SK-N-SH (cell line): Measurements from ENCODE around the gene ARL6. TPM values are rescaled to one million over a fixed set of nuclear protein-coding genes. Genes with fewer than 3 reads are reported as not detected.

ENCODE experiments used
- CTCF ChIA-PET: fragments of 300-600, 350-600 bp; formaldehyde crosslinking; extraction: SDS; loops from one replicate; lab custom pipeline; 2021; lab: Yijun Ruan, JAX
- POLR2A ChIA-PET: fragments of 350-600 bp; sonication (Branson Sonifier 250); formaldehyde crosslinking; extraction: SDS; loops from one replicate; lab custom pipeline; 2020; ENCODE audit warnings: antibody characterized with exemption, inconsistent platforms; lab: Yijun Ruan, JAX
- DNase-seq: peaks from one replicate; pipeline ENCODE4 v3.0.0; 2012
- H2AFZ ChIP-seq: fragments of 200-600 bp; sonication (generic); 2 replicates; pipeline ENCODE4 v1.8.1; 2016; ENCODE audit warnings: antibody characterized with exemption, mild to moderate bottlenecking, low read depth
- H3F3A ChIP-seq: fragments of 200-600 bp; sonication (generic); replicated peaks from 2 replicates; pipeline ENCODE3; 2016; ENCODE audit warnings: antibody characterized with exemption, mild to moderate bottlenecking; ENCODE audit not compliant: insufficient read depth
- H3K27ac ChIP-seq, 2 experiments: fragments of 200-500 bp in 1 of 2; fragments of 200-600 bp in 1 of 2; sonication (Bioruptor generic) in 1 of 2; sonication (generic), shearing (Covaris generic) in 1 of 2; 2 replicates each; pipeline versions ENCODE4 v1.5.1 to v1.6.1; 2014 to 2016; ENCODE audit warnings: low read depth in 2 of 2, inconsistent platforms in 1 of 2, low read length in 1 of 2, mild to moderate bottlenecking in 1 of 2, mixed read lengths in 1 of 2
- H3K27me3 ChIP-seq: fragments of 200-600 bp; sonication (generic), shearing (Covaris generic); 2 replicates; pipeline ENCODE4 v1.6.1; 2016; ENCODE audit warnings: mixed run types; ENCODE audit not compliant: insufficient read depth
- H3K36me3 ChIP-seq, 2 experiments: fragments of 200-500 bp in 1 of 2; fragments of 200-600 bp in 1 of 2; sonication (Bioruptor generic) in 1 of 2; sonication (generic) in 1 of 2; replicated peaks in 1 of 2; 2 replicates each; pipeline versions ENCODE3 to v1.5.1; 2014 to 2016; ENCODE audit warnings: low read length in 1 of 2, mild to moderate bottlenecking in 1 of 2; ENCODE audit not compliant: insufficient read depth in 2 of 2, control insufficient read depth in 1 of 2
- H3K4me1 ChIP-seq, 2 experiments: fragments of 200-500 bp in 1 of 2; fragments of 200-600 bp in 1 of 2; sonication (Bioruptor generic) in 1 of 2; sonication (generic), shearing (Covaris generic) in 1 of 2; 2 replicates each; pipeline versions ENCODE4 v1.5.1 to v1.6.1; 2014 to 2016; ENCODE audit warnings: low read depth in 1 of 2, low read length in 1 of 2, mixed run types in 1 of 2; ENCODE audit not compliant: insufficient read depth in 2 of 2, control insufficient read depth in 1 of 2
- H3K4me2 ChIP-seq: fragments of 200-600 bp; sonication (generic), shearing (Covaris generic); 2 replicates; pipeline ENCODE4 v1.6.1; 2017; ENCODE audit warnings: mixed run types
- H3K4me3 ChIP-seq, 2 experiments: fragments of 200-500 bp in 1 of 2; fragments of 200-600 bp in 1 of 2; sonication (Bioruptor generic) in 1 of 2; sonication (generic), shearing (Covaris generic) in 1 of 2; 2 replicates each; pipeline versions ENCODE4 v1.5.1 to v1.8.1; 2014 to 2016; ENCODE audit warnings: low read depth in 2 of 2, inconsistent platforms in 1 of 2, low read length in 1 of 2, mild to moderate bottlenecking in 1 of 2, mixed read lengths in 1 of 2, moderate library complexity in 1 of 2
- H3K79me2 ChIP-seq: fragments of 200-600 bp; sonication (generic); 2 replicates; pipeline ENCODE4 v1.8.1; 2017; ENCODE audit warnings: mild to moderate bottlenecking; ENCODE audit not compliant: insufficient read depth
- H3K9ac ChIP-seq: fragments of 200-600 bp; sonication (generic); 2 replicates; pipeline ENCODE4 v1.6.1; 2017; ENCODE audit warnings: mixed run types
- H3K9me2 ChIP-seq: fragments of 200-600 bp; sonication (generic); 2 replicates; pipeline ENCODE4 v1.6.1; 2017; ENCODE audit warnings: mixed run types
- H3K9me3 ChIP-seq: fragments of 200-600 bp; sonication (generic); 2 replicates; pipeline ENCODE4 v1.6.1; 2017; ENCODE audit warnings: mixed run types, mild to moderate bottlenecking, moderate library complexity
- H4K20me1 ChIP-seq: fragments of 200-600 bp; sonication (generic); 2 replicates; pipeline ENCODE4 v1.6.1; 2017; ENCODE audit warnings: mild to moderate bottlenecking, mixed run types; ENCODE audit not compliant: insufficient read depth
- CHD2 ChIP-seq: fragments of 150-350 bp; IDR thresholded peaks from 2 replicates; pipeline ENCODE4 v1.6.1; 2018; ENCODE audit warnings: low read length; ENCODE audit not compliant: partially characterized antibody
- ELF1 ChIP-seq: IDR thresholded peaks from 2 replicates; pipeline ENCODE4 v1.4.0; 2012
- EP300 ChIP-seq, 2 experiments: IDR thresholded peaks; 2 replicates each; pipeline versions ENCODE4 v1.4.0 to v1.6.1; 2012; ENCODE audit warnings: borderline replicate concordance in 1 of 2, low read depth in 1 of 2, low read length in 1 of 2
- FOXJ3 ChIP-seq: sonication (generic); formaldehyde crosslinking; IDR thresholded peaks from 2 replicates; pipeline ENCODE4 v1.5.1; 2020; ENCODE audit warnings: mild to moderate bottlenecking, missing genetic modification reagents
- GABPA ChIP-seq: IDR thresholded peaks from 2 replicates; pipeline ENCODE4 v1.4.0; 2012; ENCODE audit warnings: low read depth, mild to moderate bottlenecking
- GATA2 ChIP-seq: sonication (generic); formaldehyde crosslinking; IDR thresholded peaks from 2 replicates; pipeline ENCODE4 v1.5.0; 2020; ENCODE audit warnings: mild to moderate bottlenecking, missing genetic modification reagents
- RAD21 ChIP-seq: IDR thresholded peaks from 2 replicates; pipeline ENCODE4 v1.6.1; 2012; ENCODE audit warnings: mild to moderate bottlenecking, low read length
- RFX5 ChIP-seq: IDR thresholded peaks from 2 replicates; pipeline ENCODE4 v1.6.1; 2012; ENCODE audit warnings: mild to moderate bottlenecking, improper control_type of control experiment, low read length
- SIN3A ChIP-seq: IDR thresholded peaks from 2 replicates; pipeline ENCODE4 v1.6.1; 2012; ENCODE audit warnings: low read depth, mild to moderate bottlenecking, low read length, moderate library complexity, borderline replicate concordance
- TEAD4 ChIP-seq: IDR thresholded peaks from 2 replicates; pipeline ENCODE4 v1.4.0; 2012; ENCODE audit warnings: mild to moderate bottlenecking, borderline replicate concordance; ENCODE audit not compliant: insufficient read depth
- USF1 ChIP-seq: IDR thresholded peaks from 2 replicates; pipeline ENCODE4 v1.4.0; 2012; ENCODE audit warnings: low read depth, borderline replicate concordance
- YY1 ChIP-seq: IDR thresholded peaks from 2 replicates; pipeline ENCODE4 v1.4.0; 2012; ENCODE audit warnings: low read depth, mild to moderate bottlenecking
- ZBTB33 ChIP-seq: IDR thresholded peaks from 2 replicates; pipeline ENCODE4 v1.4.0; 2012; ENCODE audit warnings: low read depth, borderline replicate concordance
- WGBS: methylation state at CpG from one replicate; pipeline ENCODE4 v1.1.6; 2017; ENCODE audit warnings: low lambda C conversion rate; 5-methylcytosine and 5-hydroxymethylcytosine counted together
- polyA plus RNA-seq, 3 experiments: library from polyadenylated mRNA; depleted of rRNA; stranded (reverse); fragments of >200 nt; gene quantifications; 2 replicates each; pipeline ENCODE4 v1.2.3, GENCODE V29; 2012

ARL6 gene
- polyA plus RNA-seq, 1 of the 3 experiments (the other 2 are of a cell fraction): 2.6 TPM

GRCh38 chr3:97829198-97829597, 64.6 kb downstream of the ARL6 start:
- no peak overlapping the region for H2AFZ ChIP-seq
- WGBS: 66% methylated on average over 2 of the region's 2 CpGs
- no peaks in the 10 kb centered on the region for H3K4me1 ChIP-seq
- H3K27ac ChIP-seq: no peak overlapping the region
- ChIA-PET POLR2A (no interaction called here), CTCF (no interaction called here)
- no peaks in the 10 kb centered on the region for H3K36me3 ChIP-seq
- H3K4me2 ChIP-seq: no peak overlapping the region
- no peak overlapping the region for H3K9ac ChIP-seq
- H3K9me2 ChIP-seq: no peaks in the 10 kb centered on the region
- H3F3A ChIP-seq: no peaks in the 10 kb centered on the region
- no peaks in the 10 kb centered on the region for H4K20me1 ChIP-seq
- no peak overlapping the region for H3K4me3 ChIP-seq
- no peaks in the 10 kb centered on the region for H3K27me3 ChIP-seq
- TF ChIP-seq SIN3A: no peak
- no peak for TF ChIP-seq ZBTB33
- TF ChIP-seq CHD2: no peak
- TF ChIP-seq RFX5: no peak
- no peak for TF ChIP-seq GATA2 (CRISPR knock-in tag)
- no peak for TF ChIP-seq FOXJ3 (CRISPR knock-in tag)
- no peak for TF ChIP-seq GABPA
- TF ChIP-seq YY1: no peak
- peaks cover 9% of the 10 kb centered on the region for H3K79me2 ChIP-seq
- DNase-seq: no peak
- no peaks in the 10 kb centered on the region for H3K9me3 ChIP-seq

- H3K9ac ChIP-seq: no peak overlapping the region
- peaks cover 9% of the 10 kb centered on the region for H3K79me2 ChIP-seq
- DNase-seq: no peak
- no peaks in the 10 kb centered on the region; a peak in 1 of 4 replicates for H3K4me1 ChIP-seq
- CTCF ChIA-PET: interaction anchor here (0.7 kb wide), 1 partner anchor 182 kb away, joined by 3 read pairs; no protein-coding TSS in a partner anchor
- TF ChIP-seq EP300 (IDR thresholded peaks at IDR 0.05; ENCODE audit: borderline replicate concordance in 1 of 2, low read depth in 1 of 2, low read length in 1 of 2): no peak
- no peak for TF ChIP-seq ZBTB33
- no peak for TF ChIP-seq ELF1
- no peak for TF ChIP-seq RAD21
- TF ChIP-seq YY1: no peak
- TF ChIP-seq TEAD4: no peak
- TF ChIP-seq USF1: no peak
- TF ChIP-seq, all 33 proteins: peak for 0
- H3K4me3 ChIP-seq: no peak overlapping the region
- H3K27ac ChIP-seq: no peak overlapping the region
- no peaks in the 10 kb centered on the region for H4K20me1 ChIP-seq
- H3K36me3 ChIP-seq: no peaks in the 10 kb centered on the region
- no peaks in the 10 kb centered on the region for H3K27me3 ChIP-seq
- H3K9me2 ChIP-seq: no peaks in the 10 kb centered on the region
- H3K4me2 ChIP-seq: no peak overlapping the region
- no peaks in the 10 kb centered on the region for H3K9me3 ChIP-seq
- no peak overlapping the region for H2AFZ ChIP-seq
- POLR2A ChIA-PET: no interaction called here
- WGBS: 41% methylated on average over 2 of the region's 2 CpGs
- H3F3A ChIP-seq: peaks cover 5% of the 10 kb centered on the region
These were observed 66.1 kb downstream of the ARL6 start for GRCh38 chr3:97830638-97831037.
